ENCODE results near the gene DNAL4. TPM values are rescaled to one million over a fixed set of nuclear protein-coding genes. Genes with fewer than 3 reads are reported as not detected.
A peak's percentile ranks its signal among the peaks of the same experiment; 100 is the strongest.

Gene DNAL4
- total RNA-seq, 1 experiment from 2014 or later, result 14.4 TPM

DNA sequence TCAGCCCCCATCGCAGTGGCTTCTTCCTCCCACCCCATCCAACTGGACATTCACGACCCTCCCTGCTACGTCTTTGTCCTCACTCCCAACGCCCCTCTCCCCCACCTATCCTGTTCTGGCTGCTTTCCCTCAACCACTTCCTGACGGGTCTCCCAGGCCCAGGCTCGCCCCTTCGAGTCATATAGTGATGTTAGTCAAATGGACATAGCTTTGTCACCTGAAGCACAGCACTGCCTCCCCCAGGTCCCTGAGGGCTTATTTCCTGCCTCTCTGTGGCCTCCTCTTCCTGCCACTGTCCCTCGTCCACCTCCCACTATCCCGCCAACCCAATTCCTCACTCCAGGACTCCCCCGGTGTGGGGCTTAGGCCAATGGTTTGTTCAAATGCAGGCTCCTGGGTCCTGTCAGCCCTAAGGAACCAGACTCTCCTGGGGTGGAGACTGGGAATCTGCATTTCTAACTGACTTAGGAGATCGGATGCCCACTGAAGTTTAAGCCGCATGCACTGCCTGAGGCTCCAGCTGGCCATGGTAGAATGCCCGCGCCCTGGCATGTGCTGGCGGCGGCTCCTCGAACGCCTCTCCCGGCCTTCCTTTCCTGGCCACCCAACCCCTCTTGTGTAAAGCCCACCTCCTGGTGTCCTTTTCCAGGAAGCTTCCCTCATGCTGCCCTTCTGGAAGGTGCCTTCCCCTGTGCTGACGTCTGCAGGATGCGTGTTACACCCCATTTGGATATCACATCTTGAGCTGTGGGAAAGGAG, 56.5 kb downstream of the DNAL4 start:
- no peak for DNase-seq (ENCODE audit: low read depth, low spot score)
- in situ Hi-C loops (cut with HindIII; ENCODE audit: low pct_unique_long_range_greater_than_20kb, low sequenced_read_pairs), result no loop called here

DNA sequence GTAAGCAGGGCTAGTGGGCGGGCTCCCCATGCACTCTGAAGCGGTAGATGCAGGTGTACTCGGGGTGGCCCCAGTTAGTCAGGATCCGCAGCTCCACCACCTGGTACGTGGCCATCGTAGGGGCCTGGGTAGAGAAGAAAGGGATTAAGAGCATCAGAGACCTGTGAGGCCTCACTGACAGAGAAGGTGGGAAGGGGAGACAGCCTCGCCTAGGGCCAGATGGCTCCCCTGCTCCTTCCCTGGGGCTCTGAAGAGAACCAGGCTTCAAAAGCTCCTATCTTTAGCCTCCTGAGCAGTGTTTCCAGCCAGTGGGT, 57.7 kb downstream of the DNAL4 start:
- DNase-seq (ENCODE audit: low read depth, low spot score), result no peak
- in situ Hi-C loops (cut with HindIII; ENCODE audit: low pct_unique_long_range_greater_than_20kb, low sequenced_read_pairs), result no loop called here

DNA sequence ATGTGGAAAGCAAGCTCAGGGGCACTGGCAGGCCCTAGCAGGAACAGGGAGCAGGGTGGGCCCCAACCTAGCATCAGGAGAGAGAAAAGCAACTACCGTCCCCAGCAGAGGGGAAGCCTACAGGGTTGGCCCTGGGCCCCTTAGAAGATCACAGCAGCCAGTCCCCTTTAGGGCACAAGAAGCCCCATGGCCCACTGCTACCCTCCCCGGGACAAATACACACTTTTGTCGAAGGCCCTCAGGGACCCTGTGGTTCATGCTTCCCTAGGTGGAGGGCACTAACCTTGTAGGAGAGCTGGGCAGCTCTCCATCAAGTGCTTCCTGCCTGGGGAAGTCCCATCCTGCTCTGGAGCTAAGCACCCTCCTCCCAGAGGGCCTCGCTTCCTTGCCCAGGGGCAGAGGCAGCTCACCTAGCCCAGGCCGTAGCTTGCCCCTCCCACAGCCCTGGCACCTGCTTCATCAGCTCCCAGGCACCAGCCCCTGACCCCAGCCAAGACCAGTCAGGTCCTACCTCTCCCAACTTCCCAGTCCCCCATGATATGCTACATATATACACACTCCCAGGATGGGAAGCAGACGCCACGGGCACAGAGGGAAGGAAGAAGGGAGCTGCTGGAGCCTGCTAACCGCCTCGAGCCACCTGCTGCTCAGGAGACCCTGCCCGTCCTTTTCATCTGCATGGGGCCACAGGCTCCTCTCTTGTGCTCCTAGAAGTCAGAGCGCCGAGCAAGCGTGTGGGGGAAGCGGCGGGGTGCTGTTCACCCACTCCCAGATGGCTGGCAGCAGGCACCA, 58.3 kb downstream of the DNAL4 start:
- in situ Hi-C loops (cut with HindIII; ENCODE audit: low pct_unique_long_range_greater_than_20kb, low sequenced_read_pairs), result no loop called here
- DNase-seq (ENCODE audit: low read depth, low spot score), result no peak

DNA sequence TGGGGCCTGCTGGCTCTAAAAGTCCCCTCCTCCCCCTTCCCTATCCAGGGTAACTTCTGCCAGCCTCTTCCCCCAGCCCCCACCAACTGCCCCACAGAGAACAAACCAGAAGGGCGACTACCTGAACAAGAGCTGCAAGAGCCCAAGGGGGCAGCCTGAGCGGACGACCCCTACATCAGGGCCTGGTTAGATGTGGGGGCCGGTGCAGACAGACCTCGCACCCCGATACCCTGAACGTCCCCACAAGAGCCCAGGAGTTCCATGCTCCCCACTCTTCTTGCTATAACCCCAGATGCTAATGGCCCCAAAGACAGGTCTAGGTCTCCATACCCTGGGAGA, 58.8 kb downstream of the DNAL4 start:
- in situ Hi-C loops (cut with HindIII; ENCODE audit: low pct_unique_long_range_greater_than_20kb, low sequenced_read_pairs), result no loop called here
- DNase-seq (ENCODE audit: low read depth, low spot score), result no peak

DNA sequence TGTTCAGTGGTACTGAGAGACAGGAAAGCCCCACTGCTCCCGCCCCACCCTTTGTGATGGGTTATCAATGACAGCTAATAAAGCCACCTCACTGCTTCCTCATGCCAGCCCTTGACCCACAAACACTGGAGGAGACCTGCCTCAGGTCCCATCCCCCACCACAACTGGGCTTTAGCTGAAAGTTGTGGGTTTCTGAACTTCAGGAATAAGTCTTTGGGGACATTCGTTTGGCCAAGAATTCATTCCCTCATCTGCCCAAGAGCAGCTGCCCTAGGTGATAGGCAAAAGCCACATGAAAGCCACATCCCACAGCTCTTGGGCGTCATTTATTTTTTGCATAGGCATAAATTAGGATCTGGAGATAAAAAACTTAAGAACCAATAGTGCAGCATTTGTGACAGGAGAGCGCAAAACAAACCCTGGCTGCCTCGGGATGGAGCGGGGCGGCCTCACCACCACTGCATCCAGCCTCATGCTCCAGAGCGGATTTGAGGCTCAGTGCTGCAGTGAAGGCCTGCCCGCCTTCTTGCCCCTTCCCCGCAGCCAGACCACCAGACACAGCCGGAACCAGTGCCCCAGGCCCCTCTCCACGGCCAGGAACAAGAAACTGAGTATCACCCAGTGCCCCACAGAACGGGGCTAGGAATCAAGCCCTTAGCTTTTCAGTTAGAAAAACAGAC, 59.4 kb downstream of the DNAL4 start:
- in situ Hi-C loops (cut with HindIII; ENCODE audit: low pct_unique_long_range_greater_than_20kb, low sequenced_read_pairs), result no loop called here
- no peak for DNase-seq (ENCODE audit: low read depth, low spot score)

DNA sequence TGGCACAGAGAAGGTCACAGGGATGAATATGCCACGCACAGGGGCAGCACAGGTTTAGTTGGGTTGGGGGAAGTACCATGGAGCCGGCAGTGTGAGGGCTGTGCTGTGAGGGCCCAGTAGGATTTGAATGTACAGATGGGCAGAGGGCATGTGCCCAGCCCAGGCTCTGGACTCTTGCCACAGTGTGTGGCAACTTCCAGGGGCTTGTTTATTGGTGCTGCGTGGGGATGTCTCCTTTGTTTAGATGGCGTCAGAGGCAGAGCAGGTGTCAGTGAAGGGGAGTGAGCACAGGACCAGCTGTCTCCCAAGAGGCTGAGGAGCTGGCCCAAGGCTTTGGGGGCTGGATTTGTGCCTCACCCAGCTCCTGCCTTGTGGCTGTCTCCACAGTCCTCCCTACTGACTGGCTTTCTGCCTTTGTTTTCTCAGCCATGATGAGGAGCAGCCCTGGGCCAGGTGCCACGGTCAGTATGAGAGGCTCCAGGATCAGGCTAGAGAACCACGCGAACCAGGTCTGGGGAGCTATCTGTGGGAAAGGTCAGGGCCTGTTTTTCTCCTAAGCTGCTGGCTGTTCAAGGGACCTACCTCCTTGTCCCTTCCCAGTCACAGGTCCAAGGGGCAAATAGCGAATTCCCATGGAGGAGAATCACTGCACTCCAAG, 60.1 kb downstream of the DNAL4 start:
- no peak for DNase-seq (ENCODE audit: low read depth, low spot score)
- in situ Hi-C loops (cut with HindIII; ENCODE audit: low pct_unique_long_range_greater_than_20kb, low sequenced_read_pairs), result no loop called here

DNA sequence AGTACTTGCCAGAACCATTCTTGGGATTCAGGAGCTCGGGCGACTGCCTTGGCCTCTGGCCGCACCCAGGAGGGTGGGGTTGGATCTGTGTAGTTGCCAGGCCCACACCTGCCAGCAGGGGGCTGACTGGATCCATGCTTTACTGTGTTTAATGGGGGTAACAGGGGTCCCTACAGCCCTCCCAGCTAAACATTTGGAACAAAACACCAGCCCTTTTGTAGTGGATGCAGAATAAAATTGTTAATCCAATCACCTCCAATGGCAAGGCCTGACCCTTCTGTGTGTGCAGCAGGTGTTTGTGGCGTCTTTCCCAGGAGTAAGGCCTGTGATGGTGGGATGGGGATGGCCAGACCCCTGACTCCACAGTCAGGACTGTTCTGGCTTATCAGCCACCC, 60.6 kb downstream of the DNAL4 start:
- peak; percentile 33 for DNase-seq (ENCODE audit: low read depth, low spot score)

DNA sequence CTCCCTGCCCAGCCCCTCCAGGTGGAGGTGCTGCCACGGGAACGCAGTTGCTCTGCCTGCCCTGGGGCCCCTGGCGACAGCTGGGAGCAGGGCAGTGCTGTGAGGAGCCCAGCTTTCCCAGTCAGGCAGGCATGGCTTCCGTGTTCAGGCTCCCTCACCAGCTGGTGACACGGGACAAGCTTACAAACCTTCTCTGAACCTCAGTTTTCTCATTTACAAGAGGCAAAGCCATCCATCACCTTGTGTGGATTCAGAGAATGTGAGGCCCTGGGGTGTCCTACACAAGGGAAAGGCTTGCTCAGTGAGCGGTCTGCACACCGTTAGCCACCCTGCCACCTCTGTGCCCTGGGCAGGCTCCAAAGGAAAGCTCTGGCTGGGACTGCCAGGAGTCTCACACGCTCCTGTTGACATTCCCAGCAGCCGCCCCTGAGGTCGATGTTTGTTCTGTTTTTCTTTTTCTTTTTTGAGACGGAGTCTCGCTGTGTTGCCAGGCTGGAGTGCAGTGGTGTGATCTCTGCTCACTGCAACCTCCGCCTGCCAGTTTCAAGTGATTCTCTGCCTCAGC, 61.6 kb downstream of the DNAL4 start:
- in situ Hi-C loops (cut with HindIII; ENCODE audit: low pct_unique_long_range_greater_than_20kb, low sequenced_read_pairs), result no loop called here
- DNase-seq (ENCODE audit: low read depth, low spot score), result no peak

More for the DNA sequence above, 60.6 kb downstream of the DNAL4 start:
- in situ Hi-C loops (cut with HindIII; ENCODE audit: low pct_unique_long_range_greater_than_20kb, low sequenced_read_pairs), result no loop called here

DNA sequence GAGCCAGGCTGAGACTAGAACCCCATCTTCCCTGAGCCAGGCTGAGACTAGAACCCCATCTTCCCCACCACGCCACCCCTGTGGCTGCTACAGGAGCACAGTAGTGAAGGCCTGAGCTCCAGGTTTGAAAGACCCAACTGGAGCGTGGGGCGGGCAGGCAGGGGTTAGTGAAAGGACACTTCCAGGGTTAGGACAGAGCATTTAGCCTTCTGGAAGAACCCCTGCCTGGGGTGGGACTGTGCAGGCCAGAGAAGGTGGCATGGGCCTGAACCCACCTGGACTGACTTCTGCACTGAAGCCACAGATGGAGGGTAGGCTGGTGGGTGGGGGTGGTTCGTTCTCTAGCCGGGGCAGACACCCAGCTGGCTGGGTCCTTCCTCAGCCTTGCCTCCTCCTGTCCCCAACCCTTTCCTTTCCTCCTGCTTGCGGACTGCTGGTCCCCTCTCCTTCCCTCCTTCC, 62.2 kb downstream of the DNAL4 start:
- in situ Hi-C loops (cut with HindIII; ENCODE audit: low pct_unique_long_range_greater_than_20kb, low sequenced_read_pairs), result no loop called here
- no peak for DNase-seq (ENCODE audit: low read depth, low spot score)

DNA sequence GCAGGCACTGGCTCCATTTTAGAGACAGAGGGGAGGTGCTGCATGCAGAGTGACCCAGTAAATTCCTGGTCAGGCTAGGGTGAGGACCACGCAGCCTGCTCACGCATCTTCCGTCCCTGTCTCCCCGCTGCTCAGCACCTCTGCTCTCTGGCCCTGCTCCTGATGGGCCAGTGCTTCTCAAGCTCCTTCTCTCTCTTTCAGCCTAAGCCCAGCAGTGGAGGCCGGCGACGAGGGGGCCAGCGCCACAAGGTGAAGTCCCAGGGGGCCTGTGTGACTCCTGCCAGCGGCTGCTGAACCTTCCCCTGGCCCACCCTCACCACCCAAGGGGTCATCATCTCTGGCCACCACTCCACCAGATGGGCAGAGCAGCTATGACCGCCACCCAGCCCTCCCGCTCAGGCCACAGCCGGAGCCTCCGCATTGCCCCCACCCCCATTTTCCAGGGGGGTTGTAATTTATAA, 63.5 kb downstream of the DNAL4 start:
- in situ Hi-C loops (cut with HindIII; ENCODE audit: low pct_unique_long_range_greater_than_20kb, low sequenced_read_pairs), result no loop called here
- DNase-seq (ENCODE audit: low read depth, low spot score), result no peak

DNA sequence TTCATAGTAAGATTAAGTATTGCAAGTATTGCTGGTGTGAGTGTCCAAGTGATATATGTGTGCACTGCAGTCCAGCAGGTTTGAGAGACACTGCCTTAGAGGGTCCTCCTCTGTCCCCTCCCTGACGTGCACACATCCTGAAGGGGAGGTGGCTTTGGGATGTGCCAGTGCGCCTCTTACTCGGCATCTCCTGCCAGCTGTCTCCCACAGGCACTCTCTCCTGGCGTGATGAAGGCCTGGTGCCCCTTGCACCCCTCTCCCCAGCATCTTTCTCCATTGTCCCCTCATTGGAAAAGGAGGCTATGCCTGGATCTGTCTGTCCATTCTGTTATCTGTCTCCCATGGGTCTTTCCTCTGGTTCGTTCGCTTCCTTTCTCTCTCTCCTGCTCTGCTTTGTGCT, 64.0 kb downstream of the DNAL4 start:
- DNase-seq (ENCODE audit: low read depth, low spot score), result no peak
- in situ Hi-C loops (cut with HindIII; ENCODE audit: low pct_unique_long_range_greater_than_20kb, low sequenced_read_pairs), result no loop called here

DNA sequence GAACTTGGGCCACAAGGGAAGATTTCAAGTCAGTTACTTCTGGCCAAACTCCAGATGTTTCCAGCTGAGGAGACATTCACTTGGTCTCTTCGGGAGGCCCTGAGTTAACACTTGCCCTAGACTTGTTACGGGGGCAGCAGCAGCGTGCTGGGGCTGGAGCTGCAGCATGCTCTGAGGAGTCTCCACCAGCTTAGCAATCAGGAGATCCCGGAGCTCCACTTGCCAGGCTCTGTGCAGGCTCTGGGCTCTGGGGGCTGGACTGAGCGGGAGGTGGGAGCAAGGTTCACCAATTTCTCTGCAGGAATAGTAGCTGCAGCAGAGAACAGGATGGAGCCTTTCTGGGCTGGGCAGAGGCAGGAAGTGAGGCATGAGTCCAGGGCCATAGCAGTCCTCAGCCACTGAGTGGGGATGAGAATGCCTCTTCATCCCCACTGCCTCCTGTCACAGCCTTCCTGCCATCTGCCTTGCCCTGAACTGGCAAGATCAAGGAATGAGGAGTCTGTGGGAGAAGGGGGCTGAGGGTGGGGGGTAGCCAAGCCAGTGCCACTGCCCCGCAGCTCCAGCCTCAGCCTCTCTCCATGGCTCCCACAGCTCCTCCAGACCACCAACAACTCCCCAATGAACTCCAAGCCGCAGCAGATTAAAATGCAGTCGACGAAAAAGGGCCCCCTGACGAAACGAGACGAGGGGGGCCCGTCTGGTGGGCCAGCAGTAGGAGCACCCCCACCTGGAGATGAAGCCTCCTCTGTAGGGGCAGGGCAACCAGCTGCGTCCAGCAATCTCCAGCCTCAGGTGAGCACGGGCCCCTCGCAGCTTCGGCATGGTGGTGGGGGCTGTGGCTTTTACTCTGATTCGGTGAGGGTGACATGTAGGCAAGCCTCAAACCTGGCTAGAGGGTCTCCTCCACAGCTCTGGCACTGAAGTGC, 64.8 kb downstream of the DNAL4 start:
- in situ Hi-C loops (cut with HindIII; ENCODE audit: low pct_unique_long_range_greater_than_20kb, low sequenced_read_pairs), result no loop called here
- DNase-seq (ENCODE audit: low read depth, low spot score), result no peak

Small RNAs within 50 kb of the gene (small RNA-seq; reads per million reads assigned to genes)
- 0 reads per million in 2 experiments for gene AL021707.8

Other genes with a start within 250 kb of the DNAL4 start
- 0.45 TPM in 1 of 2 replicates, not detected in the other for gene DMC1, start 224.0 kb downstream of the DNAL4 start, total RNA-seq (2014; rRNA removed; shearing (Covaris generic))
- 1.2 and 1.8 TPM in 2 replicates for gene FAM227A, start 137.8 kb downstream of the DNAL4 start, total RNA-seq (2014; rRNA removed; shearing (Covaris generic))
- 12.1 and 14.9 TPM in 2 replicates for gene CBY1, start 137.5 kb downstream of the DNAL4 start, total RNA-seq (2014; rRNA removed; shearing (Covaris generic))
- gene TOMM22, start 112.2 kb downstream of the DNAL4 start, total RNA-seq (2014; rRNA removed; shearing (Covaris generic)), result 78.4 and 102 TPM in 2 replicates
- gene JOSD1, start 93.2 kb downstream of the DNAL4 start, total RNA-seq (2014; rRNA removed; shearing (Covaris generic)), result 71.0 and 84.2 TPM in 2 replicates
- gene GTPBP1, start 88.2 kb downstream of the DNAL4 start, total RNA-seq (2014; rRNA removed; shearing (Covaris generic)), result 16.1 and 27.1 TPM in 2 replicates
- 30.0 and 30.7 TPM in 2 replicates for gene SUN2, start 38.1 kb downstream of the DNAL4 start, total RNA-seq (2014; rRNA removed; shearing (Covaris generic))
- gene NPTXR, start 49.9 kb upstream of the DNAL4 start, total RNA-seq (2014; rRNA removed; shearing (Covaris generic)), result 2.0 and 2.4 TPM in 2 replicates
- gene CBX6, start 78.1 kb upstream of the DNAL4 start, total RNA-seq (2014; rRNA removed; shearing (Covaris generic)), result 38.1 and 40.7 TPM in 2 replicates
- not detected in 2 replicates for gene APOBEC3A, start 163.5 kb upstream of the DNAL4 start, total RNA-seq (2014; rRNA removed; shearing (Covaris generic))
- gene APOBEC3B, start 188.2 kb upstream of the DNAL4 start, total RNA-seq (2014; rRNA removed; shearing (Covaris generic)), result 3.8 and 4.3 TPM in 2 replicates
- 5.5 and 7.2 TPM in 2 replicates for gene APOBEC3C, start 220.1 kb upstream of the DNAL4 start, total RNA-seq (2014; rRNA removed; shearing (Covaris generic))
- 2.0 and 3.0 TPM in 2 replicates for gene APOBEC3D, start 227.0 kb upstream of the DNAL4 start, total RNA-seq (2014; rRNA removed; shearing (Covaris generic))
- 2.2 and 4.1 TPM in 2 replicates for gene APOBEC3F, start 246.7 kb upstream of the DNAL4 start, total RNA-seq (2014; rRNA removed; shearing (Covaris generic))

Data from SK-MEL-5 (cell line).